Natural killer cell (primary cell): Measurements from ENCODE around the gene TPI1. TPM values are rescaled to one million over a fixed set of nuclear protein-coding genes. Genes with fewer than 3 reads are reported as not detected.
"Not testable (repeated sequence)": the region's sequence is repeated elsewhere in the genome, so short reads cannot be mapped to it uniquely, and the experiment has no call there.

Source experiments
- ATAC-seq, 3 donors: fragments of 150-1000 bp in 2 of 3; fragments of 200-7000 bp in 1 of 3; cut with Tn5 transposase; 1 replicate in 1 of 3; 2 replicates in 2 of 3; pipeline ENCODE4 v1.10.0; 2021; ENCODE audit warnings: mild to moderate bottlenecking in 2 of 3, moderate library complexity in 2 of 3
- DNase-seq, 2 donors: peaks; one replicate each; pipeline versions ENCODE4 v3.0.0 to v3.0.0-alpha.2; 2013 to 2021; ENCODE audit warnings: mixed read lengths in 1 of 2
- H3K27ac ChIP-seq: one replicate; pipeline ENCODE4 v1.5.1; 2013; ENCODE audit warnings: mild to moderate bottlenecking, low read length
- H3K27me3 ChIP-seq: one replicate; pipeline ENCODE4 v1.6.1; 2013; ENCODE audit warnings: low read length; ENCODE audit not compliant: control insufficient read depth, insufficient read depth
- H3K36me3 ChIP-seq: one replicate; pipeline ENCODE4 v1.6.1; 2013; ENCODE audit warnings: low read length; ENCODE audit not compliant: control insufficient read depth, insufficient read depth
- H3K4me1 ChIP-seq: one replicate; pipeline ENCODE4 v1.6.1; 2013; ENCODE audit warnings: low read length; ENCODE audit not compliant: control insufficient read depth, insufficient read depth
- H3K4me3 ChIP-seq: one replicate; pipeline ENCODE4 v1.5.1; 2013; ENCODE audit warnings: low read length
- H3K9me3 ChIP-seq: one replicate; pipeline ENCODE4 v1.6.1; 2013; ENCODE audit warnings: low read length; ENCODE audit not compliant: control insufficient read depth, insufficient read depth
- H3K27ac Mint-ChIP-seq, 2 donors: one replicate each; pipeline ENCODE4 v1.8.0; 2022; ENCODE audit warnings: mild to moderate bottlenecking in 2 of 2, mixed read lengths in 2 of 2, moderate library complexity in 1 of 2
- H3K27me3 Mint-ChIP-seq, 2 donors: one replicate each; pipeline ENCODE4 v1.8.0; 2022; ENCODE audit warnings: low read depth in 2 of 2, mixed read lengths in 2 of 2
- H3K36me3 Mint-ChIP-seq: one replicate; pipeline ENCODE4 v1.8.0; 2022; ENCODE audit warnings: mixed read lengths
- H3K4me1 Mint-ChIP-seq, 2 donors: one replicate each; pipeline ENCODE4 v1.8.0; 2022; ENCODE audit warnings: mixed read lengths in 2 of 2
- H3K4me3 Mint-ChIP-seq: one replicate; pipeline ENCODE4 v1.8.0; 2022; ENCODE audit warnings: mild to moderate bottlenecking, moderate library complexity, mixed read lengths
- H3K9me3 Mint-ChIP-seq, 2 donors: one replicate each; pipeline ENCODE4 v1.8.0; 2022; ENCODE audit warnings: mixed read lengths in 2 of 2
- WGBS: methylation state at CpG from one replicate; pipeline ENCODE4 v1.1.7; 2013; ENCODE audit warnings: missing lambda C conversion rate; ENCODE audit not compliant: insufficient coverage; 5-methylcytosine and 5-hydroxymethylcytosine counted together
- intact Hi-C: fragments of 100-400 bp; cut with micrococcal nuclease; formaldehyde crosslinking; loops from one replicate; pipeline ENCODE4 v1.14.2; 2022
- total RNA-seq, 4 donors: library from RNA; stranded (reverse); fragments of 120-200 nt in 1 of 4; gene quantifications; one replicate each; pipeline versions ENCODE4 v1.2.3 to v1.2.4, GENCODE V29; 2013 to 2022
- TF ChIP-seq, protein P1 (sequence below): fragments of 200-600 bp; IDR thresholded peaks from one replicate; pipeline ENCODE4 v1.8.0; 2022; ENCODE audit warnings: antibody characterized with exemption

The TPI1 gene
- total RNA-seq, 3 donors from 2014 or later (not counting 1 experiment from before 2014, with no cell fraction given) = 167 to 196 (median 189) TPM

DNA sequence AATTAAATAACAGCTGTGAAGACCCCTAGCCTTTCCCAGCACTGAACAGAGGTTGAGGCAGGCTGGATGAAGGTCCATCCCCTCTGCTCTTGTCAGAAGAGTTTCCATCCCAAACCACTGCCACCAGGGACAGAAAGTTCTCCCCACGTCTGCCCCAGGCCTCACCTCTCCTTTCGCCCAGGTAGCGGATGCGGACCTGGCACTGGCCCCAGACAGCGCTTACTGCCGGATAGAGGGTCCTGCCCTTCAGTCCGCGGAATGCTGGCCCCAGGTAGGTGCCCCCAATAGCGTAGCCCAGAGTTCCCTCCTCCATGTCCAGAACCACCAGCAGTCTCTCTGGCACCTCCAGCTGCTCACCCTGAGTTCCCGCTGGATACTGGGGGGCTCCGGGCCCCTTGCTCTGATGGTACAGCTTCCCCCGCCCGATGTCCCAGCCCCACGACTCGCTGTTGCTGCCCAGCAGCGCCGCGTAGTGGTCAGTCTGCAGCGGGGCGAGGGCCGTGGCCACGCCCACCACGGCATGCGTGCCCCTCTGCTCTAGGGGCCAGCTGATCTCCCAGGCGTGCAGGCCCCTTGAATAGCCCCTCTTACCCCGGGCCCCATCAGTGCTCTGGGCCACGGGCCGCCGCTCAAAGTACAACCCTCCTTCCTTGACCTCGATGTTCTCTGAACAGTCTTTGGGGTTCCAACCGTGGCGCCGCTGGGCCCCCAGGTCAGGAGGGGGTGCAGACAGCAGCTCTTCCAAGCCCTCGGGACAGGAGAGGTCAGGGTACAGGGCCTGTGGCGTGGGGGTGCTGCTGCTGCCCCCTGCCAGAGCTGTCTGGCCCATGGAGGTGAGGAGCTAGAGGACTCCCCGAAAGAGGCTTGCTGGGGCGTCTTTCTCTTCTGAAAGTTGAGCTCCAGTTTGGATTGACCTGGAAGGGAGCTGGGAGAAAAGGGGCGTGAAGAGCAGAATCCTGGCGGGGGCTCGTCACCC is 5.0 kb downstream of the TPI1 start:
- Mint-ChIP-seq H3K27ac (peak overlapping the region; percentile 87 to 94), H3K4me3 (peak overlapping the region; percentile 93), H3K9me3 (no peaks in the 10 kb centered on the region), H3K4me1 (peaks cover 44 to 61% of the 10 kb centered on the region in 2 donors), H3K36me3 (no peaks in the 10 kb centered on the region), H3K27me3 (no peaks in the 10 kb centered on the region)
- WGBS = 3% methylated on average over 40 of the region's 40 CpGs
- Histone ChIP-seq H3K4me3 (peak overlapping the region; percentile 81), H3K27ac (peak overlapping the region; percentile 63), H3K4me1 (peaks cover 54% of the 10 kb centered on the region), H3K9me3 (no peaks in the 10 kb centered on the region), H3K36me3 (peaks cover 19% of the 10 kb centered on the region), H3K27me3 (no peaks in the 10 kb centered on the region)
- TF ChIP-seq, protein P1, sequence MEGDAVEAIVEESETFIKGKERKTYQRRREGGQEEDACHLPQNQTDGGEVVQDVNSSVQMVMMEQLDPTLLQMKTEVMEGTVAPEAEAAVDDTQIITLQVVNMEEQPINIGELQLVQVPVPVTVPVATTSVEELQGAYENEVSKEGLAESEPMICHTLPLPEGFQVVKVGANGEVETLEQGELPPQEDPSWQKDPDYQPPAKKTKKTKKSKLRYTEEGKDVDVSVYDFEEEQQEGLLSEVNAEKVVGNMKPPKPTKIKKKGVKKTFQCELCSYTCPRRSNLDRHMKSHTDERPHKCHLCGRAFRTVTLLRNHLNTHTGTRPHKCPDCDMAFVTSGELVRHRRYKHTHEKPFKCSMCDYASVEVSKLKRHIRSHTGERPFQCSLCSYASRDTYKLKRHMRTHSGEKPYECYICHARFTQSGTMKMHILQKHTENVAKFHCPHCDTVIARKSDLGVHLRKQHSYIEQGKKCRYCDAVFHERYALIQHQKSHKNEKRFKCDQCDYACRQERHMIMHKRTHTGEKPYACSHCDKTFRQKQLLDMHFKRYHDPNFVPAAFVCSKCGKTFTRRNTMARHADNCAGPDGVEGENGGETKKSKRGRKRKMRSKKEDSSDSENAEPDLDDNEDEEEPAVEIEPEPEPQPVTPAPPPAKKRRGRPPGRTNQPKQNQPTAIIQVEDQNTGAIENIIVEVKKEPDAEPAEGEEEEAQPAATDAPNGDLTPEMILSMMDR = peak; percentile 93
- intact Hi-C loops = loop anchor here (1.0 to 2.0 kb wide), 8 partner anchors 19 to 146 kb away; partner anchors contain the start of genes EMG1, ENO2, LPCAT3 and LRRC23
- DNase-seq (peak; percentile 89 to 93), ATAC-seq (peak; percentile 47 to 65 (median 48))

DNA sequence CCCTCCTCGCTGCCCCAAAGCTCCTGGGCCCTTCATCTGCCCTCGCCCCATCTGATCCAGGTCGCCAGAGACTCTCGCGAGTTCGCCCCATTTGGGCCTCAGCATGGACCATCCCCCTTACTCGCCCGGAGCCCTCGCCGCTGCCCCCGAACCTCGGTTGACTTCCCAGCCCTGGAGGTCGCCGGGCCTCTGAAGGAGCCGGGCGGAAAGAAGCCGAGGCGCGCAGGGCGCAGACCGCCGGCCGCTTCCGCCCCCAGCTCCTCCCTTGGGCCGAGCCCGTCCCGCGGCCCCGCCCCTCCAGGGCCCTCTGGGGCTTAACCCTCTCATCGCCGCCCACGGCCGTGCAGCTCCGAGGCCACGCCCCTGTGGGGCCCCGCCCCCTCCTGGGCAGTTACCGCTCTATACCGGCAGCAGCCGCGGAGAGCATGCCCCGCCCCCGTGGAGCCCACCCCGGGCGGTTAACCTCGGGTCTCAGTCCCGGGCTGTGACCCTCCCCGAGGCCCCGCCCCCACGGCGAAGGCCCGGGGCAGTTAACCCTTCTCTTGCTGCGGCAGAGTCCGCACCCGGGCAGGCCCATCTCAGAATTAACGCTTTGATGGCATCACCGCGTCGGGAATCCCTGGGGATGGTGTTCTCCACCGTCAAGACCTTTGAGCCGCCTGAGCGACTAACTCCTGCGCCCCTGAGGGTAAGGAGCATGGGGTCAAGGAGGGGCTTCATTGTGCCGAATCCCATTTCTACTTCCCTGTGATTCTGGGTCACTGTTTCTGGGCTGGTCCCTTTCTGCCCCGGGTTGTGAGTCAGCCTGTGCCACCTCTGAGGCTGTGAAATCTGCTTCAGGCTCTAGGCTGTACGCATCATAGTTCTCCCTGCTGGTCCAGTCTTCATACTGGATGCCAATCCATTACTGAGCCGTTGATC is 6.0 kb downstream of the TPI1 start, which contains the start of gene SPSB2:
Gene SPSB2 (minus strand): TSS at position 210 of the 921 bp plus-strand sequence. CDS start 402 bp downstream, outside the sequence.
- peak within 1 kb of the TSS; percentile 63 for H3K27ac ChIP-seq
- intact Hi-C loops = loop anchor here (1.0 to 2.0 kb wide), 7 partner anchors 18 to 145 kb away; partner anchors contain the start of genes EMG1, ENO2, LPCAT3 and LRRC23

DNA sequence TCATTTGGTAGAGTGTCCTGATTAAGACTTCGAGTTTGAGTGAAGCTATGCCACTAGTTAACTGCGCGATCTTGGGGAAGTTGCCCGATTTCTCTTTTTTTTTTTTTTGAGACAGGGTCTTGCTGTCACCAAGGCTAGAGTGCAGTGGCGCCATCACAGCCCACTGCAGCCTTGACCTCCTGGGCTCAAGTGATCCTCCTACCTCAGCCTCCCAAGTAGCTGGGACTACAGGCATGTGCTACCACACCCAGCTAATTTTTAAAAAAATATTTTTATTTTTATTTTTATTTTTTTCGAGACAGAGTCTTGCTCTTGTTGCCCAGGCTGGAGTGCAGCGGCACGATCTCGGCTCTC is 6.7 kb downstream of the TPI1 start:
- Histone ChIP-seq H3K4me1 (peaks cover 43% of the 10 kb centered on the region), H3K36me3 (peaks cover 19% of the 10 kb centered on the region), H3K27ac (peak overlapping the region; percentile 63), H3K4me3 (peak overlapping the region; percentile 51)
- H3K27me3 ChIP-seq, intact Hi-C loops, ATAC-seq, DNase-seq, H3K9me3 Mint-ChIP-seq, H3K9me3 ChIP-seq, H3K27me3 Mint-ChIP-seq, H3K36me3 Mint-ChIP-seq: not testable (repeated sequence)
- peak overlapping the region; percentile 89 for H3K4me3 Mint-ChIP-seq
- H3K4me1 Mint-ChIP-seq = peaks cover 35 to 49% of the 10 kb centered on the region in 2 donors
- WGBS = 56% methylated on average over 9 of the region's 9 CpGs
- H3K27ac Mint-ChIP-seq = peak overlapping the region; percentile 87 to 94

More for the DNA sequence above, 6.0 kb downstream of the TPI1 start, which contains the start of gene SPSB2:
- H3K4me1 ChIP-seq = peaks cover 50% of the 10 kb centered on the region
- Mint-ChIP-seq H3K9me3 (no peaks in the 10 kb centered on the region), H3K4me3 (peak within 1 kb of the TSS; percentile 93), H3K27ac (peak within 1 kb of the TSS; percentile 87 to 94), H3K36me3 (no peaks in the 10 kb centered on the region), H3K27me3 (no peaks in the 10 kb centered on the region), H3K4me1 (peaks cover 41 to 56% of the 10 kb centered on the region in 2 donors)
- H3K4me3 ChIP-seq = peak within 1 kb of the TSS; percentile 81
- no peaks in the 10 kb centered on the region for H3K9me3 ChIP-seq
- peaks cover 19% of the 10 kb centered on the region for H3K36me3 ChIP-seq
- TF ChIP-seq, protein P1 = no peak
- H3K27me3 ChIP-seq = no peaks in the 10 kb centered on the region
- under 1% methylated on average over 66 of the region's 66 CpGs for WGBS
- ATAC-seq (peak; percentile 87 to 99 (median 91)), DNase-seq (peak; percentile 99 to 100)

DNA sequence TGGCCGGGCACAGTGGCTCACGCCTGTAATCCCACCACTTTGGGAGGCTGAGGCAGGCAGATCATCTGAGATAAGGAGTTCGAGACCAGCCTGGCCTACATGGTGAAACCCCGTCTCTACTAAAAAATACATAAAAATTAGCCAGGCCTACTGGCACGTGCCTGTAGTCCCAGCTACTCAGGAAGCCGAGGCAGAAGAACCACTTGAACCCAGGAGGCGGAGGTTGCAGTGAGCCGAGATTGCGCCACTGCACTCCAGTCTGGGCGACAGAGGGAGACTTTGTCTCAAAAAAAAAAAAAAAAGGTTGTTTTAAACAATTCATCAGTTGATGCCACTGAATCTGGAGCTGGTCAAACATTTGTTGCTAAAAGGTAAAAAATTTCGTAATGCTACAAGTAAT is 12.5 kb downstream of the TPI1 start:
- H3K27me3 ChIP-seq, H3K9me3 Mint-ChIP-seq, H3K9me3 ChIP-seq, intact Hi-C loops, DNase-seq, ATAC-seq, H3K27me3 Mint-ChIP-seq, H3K36me3 ChIP-seq, H3K27ac ChIP-seq, H3K36me3 Mint-ChIP-seq, H3K4me3 Mint-ChIP-seq, H3K4me1 ChIP-seq, H3K27ac Mint-ChIP-seq, H3K4me3 ChIP-seq, H3K4me1 Mint-ChIP-seq: not testable (repeated sequence)
- 95% methylated on average over 11 of the region's 11 CpGs for WGBS
